LNCaP clone FGC (cell line): Measurements from ENCODE around the gene CNIH3.

Experiments used
- DNase-seq: peaks from one replicate; pipeline ENCODE4 v3.0.0-alpha.2; 2011; ENCODE audit warnings: low read depth
- H3K4me3 ChIP-seq: 2 replicates; pipeline ENCODE4 v1.5.1; 2011; ENCODE audit warnings: mild to moderate bottlenecking, low read depth, low read length, control low read depth
- TF ChIP-seq, protein P1 (sequence below): IDR thresholded peaks from 2 replicates; pipeline ENCODE4 v1.5.1; 2012; ENCODE audit warnings: mild to moderate bottlenecking; ENCODE audit not compliant: control insufficient read depth, insufficient read depth; ENCODE audit errors: extremely low read depth

CNIH3 gene

DNA sequence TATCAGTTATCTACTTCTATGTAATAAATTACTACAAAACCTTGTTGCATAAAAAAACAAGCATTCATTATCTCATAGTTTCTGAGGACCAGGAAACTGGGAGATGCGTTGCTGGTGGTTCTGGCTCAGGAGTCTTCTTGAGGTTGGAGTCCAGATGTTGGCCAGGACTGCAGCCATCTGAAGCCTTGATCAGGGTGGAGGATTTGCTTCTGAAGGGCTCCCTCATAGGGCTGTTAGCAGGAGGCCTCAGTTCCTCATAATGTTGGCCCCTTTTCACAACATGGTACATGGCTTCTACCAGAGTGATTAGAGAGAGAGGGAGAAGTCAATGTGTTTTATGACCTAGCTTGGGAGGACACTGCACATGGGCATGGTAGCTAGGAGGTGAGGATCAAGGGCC, 137.4 kb downstream of the CNIH3 start:
- TF ChIP-seq, protein P1, sequence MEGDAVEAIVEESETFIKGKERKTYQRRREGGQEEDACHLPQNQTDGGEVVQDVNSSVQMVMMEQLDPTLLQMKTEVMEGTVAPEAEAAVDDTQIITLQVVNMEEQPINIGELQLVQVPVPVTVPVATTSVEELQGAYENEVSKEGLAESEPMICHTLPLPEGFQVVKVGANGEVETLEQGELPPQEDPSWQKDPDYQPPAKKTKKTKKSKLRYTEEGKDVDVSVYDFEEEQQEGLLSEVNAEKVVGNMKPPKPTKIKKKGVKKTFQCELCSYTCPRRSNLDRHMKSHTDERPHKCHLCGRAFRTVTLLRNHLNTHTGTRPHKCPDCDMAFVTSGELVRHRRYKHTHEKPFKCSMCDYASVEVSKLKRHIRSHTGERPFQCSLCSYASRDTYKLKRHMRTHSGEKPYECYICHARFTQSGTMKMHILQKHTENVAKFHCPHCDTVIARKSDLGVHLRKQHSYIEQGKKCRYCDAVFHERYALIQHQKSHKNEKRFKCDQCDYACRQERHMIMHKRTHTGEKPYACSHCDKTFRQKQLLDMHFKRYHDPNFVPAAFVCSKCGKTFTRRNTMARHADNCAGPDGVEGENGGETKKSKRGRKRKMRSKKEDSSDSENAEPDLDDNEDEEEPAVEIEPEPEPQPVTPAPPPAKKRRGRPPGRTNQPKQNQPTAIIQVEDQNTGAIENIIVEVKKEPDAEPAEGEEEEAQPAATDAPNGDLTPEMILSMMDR = no peak
- no peak overlapping the region for H3K4me3 ChIP-seq
- no peak for DNase-seq

- H3K4me3 ChIP-seq = no peak overlapping the region
- no peak for DNase-seq
- TF ChIP-seq, protein P1 = no peak
These were observed 139.5 kb downstream of the CNIH3 start for GRCh38 chr1:224755586-224755985.

DNA sequence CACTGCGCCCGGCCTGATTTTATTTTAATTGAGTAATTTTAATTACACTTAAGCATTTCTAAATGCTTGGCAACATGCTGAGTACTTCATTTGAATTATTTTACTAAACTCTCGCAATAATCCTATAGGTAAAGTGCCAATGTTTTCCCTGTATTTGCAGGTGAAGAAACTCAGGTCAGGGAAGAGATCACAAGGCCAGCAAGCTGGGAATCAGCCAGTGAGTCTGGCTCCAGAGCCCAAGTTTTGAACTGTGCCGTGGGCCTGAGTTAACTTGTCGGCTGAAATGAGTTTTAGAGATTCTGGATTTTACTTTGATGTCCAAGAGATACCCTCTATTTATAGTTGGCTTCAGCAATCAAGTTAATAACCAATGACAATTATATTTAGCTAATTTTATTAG, 141.4 kb downstream of the CNIH3 start:
- TF ChIP-seq, protein P1 = no peak
- no peak for DNase-seq
- H3K4me3 ChIP-seq = no peak overlapping the region

GRCh38 chr1:224759135-224759534, 143.0 kb downstream of the CNIH3 start:
- H3K4me3 ChIP-seq = no peak overlapping the region
- no peak for DNase-seq
- TF ChIP-seq, protein P1 = no peak

- DNase-seq = no peak
These were observed 143.6 kb downstream of the CNIH3 start for GRCh38 chr1:224759681-224760091.

GRCh38 chr1:224760163-224760562, 144.0 kb downstream of the CNIH3 start:
- TF ChIP-seq, protein P1 = no peak
- H3K4me3 ChIP-seq = no peak overlapping the region
- no peak for DNase-seq

More at GRCh38 chr1:224759681-224760091, 143.6 kb downstream of the CNIH3 start:
- no peak overlapping the region for H3K4me3 ChIP-seq
- TF ChIP-seq, protein P1 = no peak

DNA sequence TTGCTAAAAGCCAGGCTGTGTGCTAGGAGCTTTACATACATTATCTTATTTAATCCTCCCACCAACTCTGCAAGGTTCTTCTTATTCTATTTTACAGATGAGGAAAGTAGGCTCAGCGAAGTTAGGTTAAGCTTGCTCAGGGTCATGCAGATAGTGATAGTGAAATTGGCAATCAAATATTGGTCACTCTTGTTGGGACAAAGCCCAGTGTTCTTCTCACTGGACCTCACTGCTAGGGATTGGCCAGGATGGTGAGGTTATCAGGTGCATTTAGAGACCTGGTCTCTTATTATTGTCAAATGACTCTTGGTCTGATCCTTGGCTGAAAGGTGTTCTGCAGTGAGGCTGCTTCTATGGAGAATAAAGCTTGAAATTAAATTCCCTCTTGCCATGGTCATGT, 145.1 kb downstream of the CNIH3 start:
- DNase-seq = no peak

More for the DNA sequence above, 145.1 kb downstream of the CNIH3 start:
- TF ChIP-seq, protein P1 = no peak
- no peak overlapping the region for H3K4me3 ChIP-seq
